HCT116 (cell line): Measurements from ENCODE around the gene CSNK2B. TPM values are rescaled to one million over a fixed set of nuclear protein-coding genes. Genes with fewer than 3 reads are reported as not detected.

ENCODE experiments used
- ATAC-seq: fragments of 200-7000 bp; cut with Tn5 transposase; 2 replicates; pipeline ENCODE4 v1.9.1; 2020; ENCODE audit warnings: mild to moderate bottlenecking, moderate library complexity
- BruUV-seq: library from RNA; stranded (reverse); fragments of 400-500 nt; replicated peaks from 2 replicates; lab custom pipeline; 2021; lab: Mats Ljungman, UMichigan
- CTCF ChIA-PET: fragments of 300-600 bp; sonication (Branson Sonifier 250); formaldehyde crosslinking; loops from one replicate; lab custom pipeline; 2021; ENCODE audit warnings: antibody characterized with exemption; lab: Charles Lee
- POLR2A ChIA-PET: fragments of 300-600, 350-600 bp; sonication (Branson Sonifier 250); formaldehyde crosslinking; loops from one replicate; lab custom pipeline; 2021; ENCODE audit warnings: antibody characterized with exemption; lab: Charles Lee
- RAD21 ChIA-PET, 2 experiments: fragments of 300-600 bp; sonication (Branson Sonifier 250); formaldehyde crosslinking; loops; one replicate each; lab custom pipeline; 2023; ENCODE audit warnings: low total read pairs in 2 of 2; ENCODE audit not compliant: uncharacterized antibody in 2 of 2, unreplicated experiment in 2 of 2, low non-redundant PET in 1 of 2; lab: Charles Lee
- DNase-seq: peaks from one replicate; pipeline ENCODE4 v3.0.0-alpha.2; 2010; ENCODE audit warnings: low read depth, low spot score
- H2AFZ ChIP-seq: fragments of 200-600 bp; shearing (Covaris generic), sonication (generic); 2 replicates; pipeline ENCODE4 v1.6.1; 2017; ENCODE audit warnings: low read depth, mixed run types, mixed read lengths, antibody characterized with exemption, low read length; ENCODE audit not compliant: poor library complexity, severe bottlenecking
- H3K27ac ChIP-seq: 2 replicates; pipeline ENCODE4 v1.5.1; 2012; ENCODE audit warnings: low read depth, low read length
- H3K27me3 ChIP-seq: fragments of 200-600 bp; sonication (generic); 2 replicates; pipeline ENCODE4 v1.6.1; 2016; ENCODE audit warnings: mixed run types, low read length, mixed read lengths; ENCODE audit not compliant: insufficient read depth
- H3K36me3 ChIP-seq, 2 experiments: fragments of 200-500 bp in 1 of 2; fragments of 200-600 bp in 1 of 2; sonication (Bioruptor generic) in 1 of 2; sonication (generic) in 1 of 2; 2 replicates each; pipeline versions ENCODE4 v1.5.1 to v1.6.1; 2014 to 2016; ENCODE audit warnings: low read length in 2 of 2, inconsistent platforms in 1 of 2, mixed read lengths in 1 of 2, mixed run types in 1 of 2; ENCODE audit not compliant: insufficient read depth in 2 of 2, control insufficient read depth in 1 of 2
- H3K4me1 ChIP-seq, 2 experiments: fragments of 200-600 bp in 1 of 2; sonication (generic) in 1 of 2; 2 replicates each; pipeline versions ENCODE4 v1.5.1 to v1.6.1; 2012 to 2017; ENCODE audit warnings: low read length in 2 of 2, inconsistent platforms in 1 of 2, mild to moderate bottlenecking in 1 of 2, mixed read lengths in 1 of 2, mixed run types in 1 of 2, moderate library complexity in 1 of 2; ENCODE audit not compliant: insufficient read depth in 2 of 2, control insufficient read depth in 1 of 2
- H3K4me2 ChIP-seq: fragments of 200-600 bp; sonication (generic); 2 replicates; pipeline ENCODE4 v1.6.1; 2017; ENCODE audit warnings: mixed run types, low read length, mixed read lengths
- H3K4me3 ChIP-seq, 2 experiments: fragments of 200-600 bp in 1 of 2; sonication (generic) in 1 of 2; replicated peaks in 1 of 2; 2 replicates each; pipeline ENCODE4 v1.5.1; 2011 to 2016; ENCODE audit warnings: low read length in 2 of 2, control low read depth in 1 of 2, low read depth in 1 of 2, mild to moderate bottlenecking in 1 of 2, mixed read lengths in 1 of 2, mixed run types in 1 of 2
- H3K79me2 ChIP-seq: fragments of 200-600 bp; sonication (generic); 2 replicates; pipeline ENCODE4 v1.6.1; 2017; ENCODE audit warnings: mild to moderate bottlenecking, mixed run types, low read length, moderate library complexity, mixed read lengths; ENCODE audit not compliant: insufficient read depth
- H3K9ac ChIP-seq: fragments of 200-600 bp; sonication (generic); 2 replicates; pipeline ENCODE4 v1.6.1; 2016; ENCODE audit warnings: low read length, mixed read lengths
- H3K9me2 ChIP-seq: fragments of 200-600 bp; sonication (generic), shearing (Covaris generic); 2 replicates; pipeline ENCODE4 v1.6.1; 2017; ENCODE audit warnings: mixed run types, mild to moderate bottlenecking, moderate library complexity; ENCODE audit not compliant: insufficient read depth
- H3K9me3 ChIP-seq, 2 experiments: fragments of 200-500 bp in 1 of 2; fragments of 200-600 bp in 1 of 2; sonication (Bioruptor generic) in 1 of 2; sonication (generic) in 1 of 2; 2 replicates each; pipeline ENCODE4 v1.6.1; 2014 to 2017; ENCODE audit warnings: low read length in 2 of 2, mixed read lengths in 2 of 2, inconsistent platforms in 1 of 2, low read depth in 1 of 2, mild to moderate bottlenecking in 1 of 2, mixed run types in 1 of 2, moderate library complexity in 1 of 2; ENCODE audit not compliant: control insufficient read depth in 1 of 2, insufficient read depth in 1 of 2
- H4K20me1 ChIP-seq: fragments of 200-600 bp; sonication (generic), shearing (Covaris generic); 2 replicates; pipeline ENCODE4 v1.6.1; 2017; ENCODE audit warnings: mixed run types, mild to moderate bottlenecking, moderate library complexity; ENCODE audit not compliant: insufficient read depth
- CBX3 ChIP-seq: IDR thresholded peaks from 2 replicates; pipeline ENCODE4 v1.6.1; 2012; ENCODE audit warnings: low read depth
- CEBPB ChIP-seq: IDR thresholded peaks from 2 replicates; pipeline ENCODE4 v1.6.1; 2012; ENCODE audit warnings: low read depth
- EGR1 ChIP-seq: IDR thresholded peaks from 2 replicates; pipeline ENCODE4 v1.6.1; 2012; ENCODE audit warnings: low read depth
- ELF1 ChIP-seq: IDR thresholded peaks from 2 replicates; pipeline ENCODE4 v1.6.1; 2012; ENCODE audit warnings: low read depth, borderline replicate concordance
- EZH2phosphoT487 ChIP-seq: fragments of 200-600 bp; IDR thresholded peaks from 2 replicates; pipeline ENCODE4 v1.6.1; 2018; ENCODE audit warnings: antibody characterized with exemption, borderline replicate concordance
- RAD21 ChIP-seq: IDR thresholded peaks from 2 replicates; pipeline ENCODE4 v1.6.1; 2012; ENCODE audit warnings: low read depth, mild to moderate bottlenecking
- REST ChIP-seq: IDR thresholded peaks from 2 replicates; pipeline ENCODE4 v1.6.1; 2012; ENCODE audit warnings: low read depth
- SP1 ChIP-seq: IDR thresholded peaks from 2 replicates; pipeline ENCODE4 v1.6.1; 2012; ENCODE audit warnings: low read depth
- ZNF274 ChIP-seq: fragments of 200-500 bp; sonication (Bioruptor generic); IDR thresholded peaks from 2 replicates; pipeline ENCODE4 v1.6.1; 2014; ENCODE audit warnings: mild to moderate bottlenecking, low read depth, low read length, inconsistent platforms
- intact Hi-C: fragments of 100-400 bp; cut with micrococcal nuclease; formaldehyde crosslinking; loops from 2 replicates; pipeline ENCODE4 v1.10.0; 2022
- total RNA-seq: library from RNA; stranded (reverse); gene quantifications from one replicate; pipeline ENCODE4 v1.2.1, GENCODE V29; 2021; ENCODE audit not compliant: unreplicated experiment
- TF ChIP-seq, protein P1 (sequence below): IDR thresholded peaks from 2 replicates; pipeline ENCODE4 v1.6.1; 2012
- TF ChIP-seq, protein P2 (sequence below): IDR thresholded peaks from 2 replicates; pipeline ENCODE4 v1.6.1; 2011; ENCODE audit warnings: mild to moderate bottlenecking, low read length, moderate library complexity; ENCODE audit not compliant: insufficient replicate concordance; ENCODE audit errors: extremely low read depth

CSNK2B gene
- total RNA-seq, 1 experiment from 2014 or later, result 210 TPM

- peaks cover 54 to 97% of the 10 kb centered on the region in 2 experiments for H3K36me3 ChIP-seq
- H3K27ac ChIP-seq, result no peak overlapping the region
- intact Hi-C loops, result no loop called here
- no peaks in the 10 kb centered on the region for H3K9me3 ChIP-seq
- ChIA-PET RAD21 (no interaction called here), CTCF (no interaction called here), POLR2A (no interaction called here)
- no peak for DNase-seq
- no peaks in the 10 kb centered on the region for H4K20me1 ChIP-seq
- H3K27me3 ChIP-seq, result no peaks in the 10 kb centered on the region
- no peak overlapping the region for H3K4me2 ChIP-seq
- no peak overlapping the region for H3K9ac ChIP-seq
- H2AFZ ChIP-seq, result no peak overlapping the region
- no TSS peak for BruUV-seq
- H3K9me2 ChIP-seq, result no peaks in the 10 kb centered on the region
- ATAC-seq, result no peak
- no peak overlapping the region for H3K4me3 ChIP-seq
- H3K4me1 ChIP-seq, result peaks cover 6 to 7% of the 10 kb centered on the region in 2 experiments; a peak in 3 of 4 replicates
- no peak for TF ChIP-seq CBX3
- TF ChIP-seq RAD21, result no peak
- no peak for TF ChIP-seq EGR1
- no peak for TF ChIP-seq EZH2phosphoT487
- TF ChIP-seq ZNF274, result no peak
- TF ChIP-seq, protein P1, sequence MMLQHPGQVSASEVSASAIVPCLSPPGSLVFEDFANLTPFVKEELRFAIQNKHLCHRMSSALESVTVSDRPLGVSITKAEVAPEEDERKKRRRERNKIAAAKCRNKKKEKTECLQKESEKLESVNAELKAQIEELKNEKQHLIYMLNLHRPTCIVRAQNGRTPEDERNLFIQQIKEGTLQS, result no peak
- no peak for TF ChIP-seq ELF1
- no peak for TF ChIP-seq REST
- TF ChIP-seq SP1, result no peak
- TF ChIP-seq, protein P2, sequence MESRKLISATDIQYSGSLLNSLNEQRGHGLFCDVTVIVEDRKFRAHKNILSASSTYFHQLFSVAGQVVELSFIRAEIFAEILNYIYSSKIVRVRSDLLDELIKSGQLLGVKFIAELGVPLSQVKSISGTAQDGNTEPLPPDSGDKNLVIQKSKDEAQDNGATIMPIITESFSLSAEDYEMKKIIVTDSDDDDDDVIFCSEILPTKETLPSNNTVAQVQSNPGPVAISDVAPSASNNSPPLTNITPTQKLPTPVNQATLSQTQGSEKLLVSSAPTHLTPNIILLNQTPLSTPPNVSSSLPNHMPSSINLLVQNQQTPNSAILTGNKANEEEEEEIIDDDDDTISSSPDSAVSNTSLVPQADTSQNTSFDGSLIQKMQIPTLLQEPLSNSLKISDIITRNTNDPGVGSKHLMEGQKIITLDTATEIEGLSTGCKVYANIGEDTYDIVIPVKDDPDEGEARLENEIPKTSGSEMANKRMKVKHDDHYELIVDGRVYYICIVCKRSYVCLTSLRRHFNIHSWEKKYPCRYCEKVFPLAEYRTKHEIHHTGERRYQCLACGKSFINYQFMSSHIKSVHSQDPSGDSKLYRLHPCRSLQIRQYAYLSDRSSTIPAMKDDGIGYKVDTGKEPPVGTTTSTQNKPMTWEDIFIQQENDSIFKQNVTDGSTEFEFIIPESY, result no peak
- no peak for TF ChIP-seq CEBPB
- H3K79me2 ChIP-seq, result peaks cover 90% of the 10 kb centered on the region
Observed at GRCh38 chr6:31626952-31627351, 38.9 kb upstream of the CSNK2B start.
